Neuron (in vitro differentiated cells): ENCODE results near the gene LPP.
"Not testable (repeated sequence)": the region's sequence is repeated elsewhere in the genome, so short reads cannot be mapped to it uniquely, and the experiment has no call there.

ENCODE experiments used
- H2AFZ ChIP-seq: one replicate; pipeline ENCODE4 v1.6.1; 2013; ENCODE audit warnings: low read depth, mild to moderate bottlenecking, inconsistent platforms, low read length, moderate library complexity
- H3K27me3 ChIP-seq: one replicate; pipeline ENCODE4 v1.6.1; 2013; ENCODE audit warnings: low read length; ENCODE audit not compliant: insufficient read depth
- H3K36me3 ChIP-seq: one replicate; pipeline ENCODE4 v1.6.1; 2013; ENCODE audit warnings: low read length; ENCODE audit not compliant: insufficient read depth
- H3K4me1 ChIP-seq: one replicate; pipeline ENCODE4 v1.6.1; 2013; ENCODE audit warnings: low read length; ENCODE audit not compliant: insufficient read depth
- H3K4me3 ChIP-seq: 2 replicates; pipeline ENCODE4 v1.5.1; 2013; ENCODE audit warnings: mild to moderate bottlenecking, low read length, moderate library complexity
- H3K9me3 ChIP-seq: one replicate; pipeline ENCODE4 v1.6.1; 2013; ENCODE audit warnings: low read length

LPP gene

GRCh38 chr3:188434594-188434993 is 280.6 kb downstream of the LPP start:
- H3K4me1 ChIP-seq = peaks cover 5% of the 10 kb centered on the region
- H3K9me3 ChIP-seq = no peaks in the 10 kb centered on the region
- no peak overlapping the region for H3K4me3 ChIP-seq
- H3K27me3 ChIP-seq = no peaks in the 10 kb centered on the region
- H3K36me3 ChIP-seq = no peaks in the 10 kb centered on the region
- no peak overlapping the region for H2AFZ ChIP-seq

- H3K36me3 ChIP-seq = no peaks in the 10 kb centered on the region
- H2AFZ ChIP-seq = no peak overlapping the region
- no peaks in the 10 kb centered on the region for H3K27me3 ChIP-seq
- H3K4me1 ChIP-seq = peaks cover 5% of the 10 kb centered on the region
- H3K4me3 ChIP-seq = no peak overlapping the region
- H3K9me3 ChIP-seq = no peaks in the 10 kb centered on the region
Measured at GRCh38 chr3:188435266-188435665, 281.3 kb downstream of the LPP start.

GRCh38 chr3:188437926-188438325 is 284.0 kb downstream of the LPP start:
- Histone ChIP-seq H3K4me3 (no peak overlapping the region), H3K27me3 (no peaks in the 10 kb centered on the region), H3K4me1 (peaks cover 10% of the 10 kb centered on the region), H3K36me3 (no peaks in the 10 kb centered on the region), H3K9me3 (no peaks in the 10 kb centered on the region), H2AFZ (no peak overlapping the region)

- H3K9me3 ChIP-seq = no peaks in the 10 kb centered on the region
- no peak overlapping the region for H3K4me3 ChIP-seq
- H3K27me3 ChIP-seq = no peaks in the 10 kb centered on the region
- no peak overlapping the region for H2AFZ ChIP-seq
- no peaks in the 10 kb centered on the region for H3K36me3 ChIP-seq
- peaks cover 5% of the 10 kb centered on the region for H3K4me1 ChIP-seq
Measured at GRCh38 chr3:188439080-188439479, 285.1 kb downstream of the LPP start.

- no peaks in the 10 kb centered on the region for H3K27me3 ChIP-seq
- H3K36me3 ChIP-seq = no peaks in the 10 kb centered on the region
- no peaks in the 10 kb centered on the region for H3K9me3 ChIP-seq
Measured at GRCh38 chr3:188440340-188440972, 286.5 kb downstream of the LPP start.

GRCh38 chr3:188442430-188442829 is 288.5 kb downstream of the LPP start:
- Histone ChIP-seq H3K4me1 (peaks cover 5% of the 10 kb centered on the region), H3K27me3 (no peaks in the 10 kb centered on the region), H3K36me3 (no peaks in the 10 kb centered on the region), H2AFZ (no peak overlapping the region), H3K4me3 (no peak overlapping the region), H3K9me3 (no peaks in the 10 kb centered on the region)

More at GRCh38 chr3:188440340-188440972, 286.5 kb downstream of the LPP start:
- H3K4me3 ChIP-seq = no peak overlapping the region
- H2AFZ ChIP-seq = no peak overlapping the region
- peaks cover 5% of the 10 kb centered on the region for H3K4me1 ChIP-seq

GRCh38 chr3:188445175-188445574 is 291.2 kb downstream of the LPP start:
- not testable (repeated sequence) for H3K27me3 ChIP-seq, H3K4me1 ChIP-seq, H3K4me3 ChIP-seq, H3K36me3 ChIP-seq, H3K9me3 ChIP-seq, H2AFZ ChIP-seq

GRCh38 chr3:188446014-188446413 is 292.1 kb downstream of the LPP start:
- no peak overlapping the region for H3K4me3 ChIP-seq
- H3K4me1 ChIP-seq = peaks cover 4% of the 10 kb centered on the region
- H3K9me3 ChIP-seq = no peaks in the 10 kb centered on the region
- H3K36me3 ChIP-seq = no peaks in the 10 kb centered on the region
- no peaks in the 10 kb centered on the region for H3K27me3 ChIP-seq
- no peak overlapping the region for H2AFZ ChIP-seq

- H3K36me3 ChIP-seq = no peaks in the 10 kb centered on the region
- no peak overlapping the region for H2AFZ ChIP-seq
- peaks cover 3% of the 10 kb centered on the region for H3K4me1 ChIP-seq
- H3K9me3 ChIP-seq = no peaks in the 10 kb centered on the region
- H3K4me3 ChIP-seq = no peak overlapping the region
- H3K27me3 ChIP-seq = no peaks in the 10 kb centered on the region
Measured at GRCh38 chr3:188446766-188447165, 292.8 kb downstream of the LPP start.

GRCh38 chr3:188448813-188449212 is 294.9 kb downstream of the LPP start:
- H2AFZ ChIP-seq = no peak overlapping the region
- no peaks in the 10 kb centered on the region for H3K36me3 ChIP-seq
- no peaks in the 10 kb centered on the region for H3K27me3 ChIP-seq
- no peak overlapping the region for H3K4me3 ChIP-seq
- H3K4me1 ChIP-seq = peaks cover 12% of the 10 kb centered on the region
- no peaks in the 10 kb centered on the region for H3K9me3 ChIP-seq

- H3K27me3 ChIP-seq = no peaks in the 10 kb centered on the region
- H3K9me3 ChIP-seq = no peaks in the 10 kb centered on the region
- peaks cover 12% of the 10 kb centered on the region for H3K4me1 ChIP-seq
- H2AFZ ChIP-seq = no peak overlapping the region
- no peaks in the 10 kb centered on the region for H3K36me3 ChIP-seq
- H3K4me3 ChIP-seq = no peak overlapping the region
Measured at GRCh38 chr3:188449421-188449820, 295.5 kb downstream of the LPP start.

GRCh38 chr3:188452158-188452772 is 298.3 kb downstream of the LPP start:
- H3K9me3 ChIP-seq = no peaks in the 10 kb centered on the region
- H3K36me3 ChIP-seq = no peaks in the 10 kb centered on the region
- peaks cover 12% of the 10 kb centered on the region for H3K4me1 ChIP-seq
- no peak overlapping the region for H3K4me3 ChIP-seq
- no peak overlapping the region for H2AFZ ChIP-seq
- no peaks in the 10 kb centered on the region for H3K27me3 ChIP-seq

GRCh38 chr3:188453431-188454384 is 299.8 kb downstream of the LPP start:
- no peaks in the 10 kb centered on the region for H3K27me3 ChIP-seq
- no peak overlapping the region for H3K4me3 ChIP-seq
- H3K4me1 ChIP-seq = peaks cover 12% of the 10 kb centered on the region
- no peak overlapping the region for H2AFZ ChIP-seq
- H3K9me3 ChIP-seq = no peaks in the 10 kb centered on the region
- H3K36me3 ChIP-seq = no peaks in the 10 kb centered on the region
